Measurements from ENCODE around the gene NOSTRIN.

The NOSTRIN gene

DNA sequence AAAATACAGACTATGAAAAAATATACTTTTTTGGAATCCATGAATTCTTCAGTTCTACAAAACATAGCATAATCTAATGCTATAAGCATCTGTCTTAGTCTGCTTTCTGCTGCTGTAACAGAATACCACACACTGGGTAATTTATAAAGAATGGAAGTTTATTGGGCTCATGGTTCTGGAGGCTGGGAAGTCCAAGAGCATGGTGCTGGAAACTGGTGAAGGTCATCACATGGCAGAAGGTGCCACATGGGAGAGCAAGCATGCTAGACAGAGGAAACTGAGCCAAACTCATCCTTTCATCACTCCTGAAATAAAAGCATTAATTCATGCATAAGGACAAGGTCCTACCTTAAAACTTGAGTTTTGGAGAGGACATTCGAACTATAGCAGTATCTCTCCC, 26.6 kb upstream of the NOSTRIN start:
- Histone ChIP-seq H3K27ac (ENCODE audit: extremely low read depth, low read depth, low read length) (no peak overlapping the region), H3K9me3 (ENCODE audit: control insufficient read depth, insufficient read depth, low read depth, low read length) (no peaks in the 10 kb centered on the region), H3K36me3 (ENCODE audit: control insufficient read depth in 2 of 2, insufficient read depth in 1 of 2, low read length in 2 of 2) (no peaks in the 10 kb centered on the region), H3K4me3 (ENCODE audit: low read depth, low read length) (no peak overlapping the region), H3K4me1 (ENCODE audit: control insufficient read depth, insufficient read depth, low read length) (no peaks in the 10 kb centered on the region)
- CTCF ChIA-PET: interaction anchor here (0.8 to 4.7 kb wide), 2 partner anchors 20 to 145 kb away, joined by 3 to 55 read pairs; no protein-coding TSS in a partner anchor
- TF ChIP-seq TCF7L2 (IDR thresholded peaks at IDR 0.05; ENCODE audit: borderline replicate concordance, low read depth, low read length) (no peak), SETDB1 (IDR thresholded peaks at IDR 0.05; ENCODE audit: insufficient read length, low read length) (peak; percentile 33)
- POLR2A ChIA-PET: no interaction called here

DNA sequence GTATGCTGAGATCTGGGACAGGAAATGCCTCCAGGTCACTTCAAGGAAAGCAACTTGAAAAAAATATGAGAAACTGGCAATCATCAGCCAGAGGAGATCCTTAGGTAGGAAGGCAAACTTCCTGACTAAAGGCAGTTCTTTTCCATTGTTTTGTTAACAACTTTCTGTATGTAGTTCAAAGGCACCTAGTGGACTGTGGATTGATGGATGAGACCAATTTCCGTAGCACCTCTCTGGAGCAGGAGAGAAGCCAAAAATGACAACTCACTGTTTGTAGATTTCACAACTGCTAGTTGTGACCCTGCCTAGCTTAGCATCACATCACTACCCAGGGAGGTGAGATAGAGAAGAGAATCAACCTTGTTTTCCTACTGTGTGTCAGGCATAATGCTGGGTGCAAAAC, 21.8 kb upstream of the NOSTRIN start:
- H3K27ac ChIP-seq (ENCODE audit: extremely low read depth, low read depth, low read length): no peak overlapping the region

DNA sequence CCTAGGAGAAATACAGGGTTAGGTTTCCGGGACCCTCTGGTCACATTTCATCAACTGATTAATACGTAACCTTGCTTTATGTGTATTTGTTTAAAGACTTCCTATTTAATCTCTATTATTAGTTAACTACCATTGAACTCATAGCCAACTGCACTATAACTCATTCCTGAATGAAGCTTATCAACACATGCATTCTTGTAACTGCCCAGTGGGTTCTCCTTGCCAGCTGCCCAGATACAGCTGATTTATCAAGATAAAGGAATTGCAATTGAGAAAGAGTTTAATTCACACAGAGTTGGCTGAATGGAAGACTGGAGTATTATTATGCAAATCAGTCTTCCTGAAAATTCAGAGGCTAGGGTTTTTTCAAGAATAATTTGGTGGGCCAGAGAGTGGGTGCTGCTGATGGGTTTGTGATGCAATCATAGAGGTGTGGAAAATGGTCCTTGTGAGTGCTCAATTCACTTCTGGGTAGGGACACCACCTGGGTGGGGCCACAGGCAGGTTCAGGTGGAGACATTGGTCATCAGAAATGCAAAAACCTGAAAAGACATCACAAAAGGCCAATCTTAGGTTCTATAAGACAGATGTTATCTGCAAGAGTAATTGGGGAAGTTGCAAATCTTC, 21.1 kb upstream of the NOSTRIN start:
- ChIA-PET CTCF (no interaction called here), POLR2A (no interaction called here)
- no peaks in the 10 kb centered on the region for H3K9me3 ChIP-seq (ENCODE audit: control insufficient read depth, insufficient read depth, low read depth, low read length)
- H3K4me1 ChIP-seq (ENCODE audit: control insufficient read depth, insufficient read depth, low read length): no peaks in the 10 kb centered on the region
- no peak for TF ChIP-seq ZNF366 (tag by site-specific recombination; conservative IDR thresholded peaks at IDR 0.05)
- no peaks in the 10 kb centered on the region for H3K36me3 ChIP-seq (ENCODE audit: control insufficient read depth in 2 of 2, insufficient read depth in 1 of 2, low read length in 2 of 2)
- no peak overlapping the region for H3K4me3 ChIP-seq (ENCODE audit: low read depth, low read length)
- no peak overlapping the region for H3K27ac ChIP-seq (ENCODE audit: extremely low read depth, low read depth, low read length)

More for the DNA sequence above, 21.8 kb upstream of the NOSTRIN start:
- ChIA-PET POLR2A (no interaction called here), CTCF (no interaction called here)
- no peaks in the 10 kb centered on the region for H3K9me3 ChIP-seq (ENCODE audit: control insufficient read depth, insufficient read depth, low read depth, low read length)
- no peak overlapping the region for H3K4me3 ChIP-seq (ENCODE audit: low read depth, low read length)
- no peaks in the 10 kb centered on the region for H3K36me3 ChIP-seq (ENCODE audit: control insufficient read depth in 2 of 2, insufficient read depth in 1 of 2, low read length in 2 of 2)
- TF ChIP-seq ZNF473 (tag by site-specific recombination; IDR thresholded peaks at IDR 0.05): no peak
- TF ChIP-seq, protein P1, sequence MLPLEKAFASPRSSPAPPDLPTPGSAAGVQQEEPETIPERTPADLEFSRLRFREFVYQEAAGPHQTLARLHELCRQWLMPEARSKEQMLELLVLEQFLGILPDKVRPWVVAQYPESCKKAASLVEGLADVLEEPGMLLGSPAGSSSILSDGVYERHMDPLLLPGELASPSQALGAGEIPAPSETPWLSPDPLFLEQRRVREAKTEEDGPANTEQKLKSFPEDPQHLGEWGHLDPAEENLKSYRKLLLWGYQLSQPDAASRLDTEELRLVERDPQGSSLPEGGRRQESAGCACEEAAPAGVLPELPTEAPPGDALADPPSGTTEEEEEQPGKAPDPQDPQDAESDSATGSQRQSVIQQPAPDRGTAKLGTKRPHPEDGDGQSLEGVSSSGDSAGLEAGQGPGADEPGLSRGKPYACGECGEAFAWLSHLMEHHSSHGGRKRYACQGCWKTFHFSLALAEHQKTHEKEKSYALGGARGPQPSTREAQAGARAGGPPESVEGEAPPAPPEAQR (tag by site-specific recombination; IDR thresholded peaks at IDR 0.05): no peak
- TF ChIP-seq BCL11B (tag by site-specific recombination; IDR thresholded peaks at IDR 0.05; ENCODE audit: low read depth): no peak
- no peak for TF ChIP-seq ZNF544 (tag by site-specific recombination; IDR thresholded peaks at IDR 0.05)
- TF ChIP-seq IKZF3 (tag by site-specific recombination; IDR thresholded peaks at IDR 0.05): no peak
- TF ChIP-seq, protein P2, sequence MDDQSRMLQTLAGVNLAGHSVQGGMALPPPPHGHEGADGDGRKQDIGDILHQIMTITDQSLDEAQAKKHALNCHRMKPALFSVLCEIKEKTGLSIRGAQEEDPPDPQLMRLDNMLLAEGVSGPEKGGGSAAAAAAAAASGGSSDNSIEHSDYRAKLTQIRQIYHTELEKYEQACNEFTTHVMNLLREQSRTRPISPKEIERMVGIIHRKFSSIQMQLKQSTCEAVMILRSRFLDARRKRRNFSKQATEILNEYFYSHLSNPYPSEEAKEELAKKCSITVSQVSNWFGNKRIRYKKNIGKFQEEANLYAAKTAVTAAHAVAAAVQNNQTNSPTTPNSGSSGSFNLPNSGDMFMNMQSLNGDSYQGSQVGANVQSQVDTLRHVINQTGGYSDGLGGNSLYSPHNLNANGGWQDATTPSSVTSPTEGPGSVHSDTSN (CRISPR knock-in tag; IDR thresholded peaks at IDR 0.05): no peak
- no peaks in the 10 kb centered on the region for H3K4me1 ChIP-seq (ENCODE audit: control insufficient read depth, insufficient read depth, low read length)

DNA sequence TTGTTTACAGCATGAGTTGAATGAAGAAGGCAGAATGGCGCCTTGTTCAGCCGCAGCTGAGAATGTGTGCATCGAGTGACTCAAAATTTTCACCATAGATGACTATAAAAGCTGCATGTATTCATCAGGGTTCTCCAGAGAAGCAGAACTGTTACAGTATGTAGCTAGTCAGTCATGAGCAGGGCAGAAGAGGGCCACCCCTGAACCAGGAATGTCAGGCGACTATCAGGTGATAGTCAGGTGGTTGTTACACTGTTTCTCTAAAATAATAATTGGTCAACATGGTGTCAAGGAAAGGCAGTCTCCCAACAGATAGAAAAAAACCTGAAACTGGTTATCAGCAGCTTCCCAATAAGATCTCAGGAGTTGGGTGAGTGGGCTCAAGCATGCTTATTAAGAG, 20.2 kb upstream of the NOSTRIN start:
- no peak overlapping the region for H3K4me3 ChIP-seq (ENCODE audit: low read depth, low read length)
- ChIA-PET CTCF (interaction anchor here (1.3 kb wide), 1 partner anchor 8 kb away, joined by 4 read pairs; no protein-coding TSS in a partner anchor), POLR2A (no interaction called here)
- TF ChIP-seq ZNF175 (tag by site-specific recombination; IDR thresholded peaks at IDR 0.05): no peak
- TF ChIP-seq, protein P3, sequence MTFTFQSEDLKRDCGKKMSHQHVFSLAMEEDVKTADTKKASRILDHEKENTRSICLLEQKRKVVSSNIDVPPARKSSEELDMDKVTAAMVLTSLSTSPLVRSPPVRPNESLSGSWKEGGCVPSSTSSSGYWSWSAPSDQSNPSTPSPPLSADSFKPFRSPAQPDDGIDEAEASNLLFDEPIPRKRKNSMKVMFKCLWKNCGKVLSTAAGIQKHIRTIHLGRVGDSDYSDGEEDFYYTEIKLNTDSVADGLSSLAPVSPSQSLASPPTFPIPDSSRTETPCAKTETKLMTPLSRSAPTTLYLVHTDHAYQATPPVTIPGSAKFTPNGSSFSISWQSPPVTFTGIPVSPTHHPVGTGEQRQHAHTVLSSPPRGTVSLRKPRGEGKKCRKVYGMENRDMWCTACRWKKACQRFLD (tag by site-specific recombination; IDR thresholded peaks at IDR 0.05): no peak
- TF ChIP-seq ZNF155 (tag by site-specific recombination; IDR thresholded peaks at IDR 0.05): no peak
- TF ChIP-seq ZNF626 (tag by site-specific recombination; IDR thresholded peaks at IDR 0.05): no peak
- no peaks in the 10 kb centered on the region for H3K9me3 ChIP-seq (ENCODE audit: control insufficient read depth, insufficient read depth, low read depth, low read length)
- no peaks in the 10 kb centered on the region for H3K4me1 ChIP-seq (ENCODE audit: control insufficient read depth, insufficient read depth, low read length)
- H3K36me3 ChIP-seq (ENCODE audit: control insufficient read depth in 2 of 2, insufficient read depth in 1 of 2, low read length in 2 of 2): no peaks in the 10 kb centered on the region
- H3K27ac ChIP-seq (ENCODE audit: extremely low read depth, low read depth, low read length): no peak overlapping the region

Data from HEK293 (cell line).